Epithelial cell of esophagus (primary cell): ENCODE measurements around the gene BCL6.
A peak's percentile ranks its signal among the peaks of the same experiment; 100 is the strongest.

Experiments
- DNase-seq: peaks from one replicate; pipeline ENCODE4 v3.0.0; 2010; ENCODE audit warnings: low read depth
- H3K4me3 ChIP-seq: 2 replicates; pipeline ENCODE4 v1.5.1; 2011; ENCODE audit warnings: mild to moderate bottlenecking, low read length, control low read depth
- TF ChIP-seq, protein P1 (sequence below): IDR thresholded peaks from 2 replicates; pipeline ENCODE4 v1.5.1; 2011; ENCODE audit warnings: low read depth, mild to moderate bottlenecking, low read length, control low read depth, inconsistent platforms; ENCODE audit not compliant: insufficient read depth; ENCODE audit errors: missing control alignments

The BCL6 gene

DNA sequence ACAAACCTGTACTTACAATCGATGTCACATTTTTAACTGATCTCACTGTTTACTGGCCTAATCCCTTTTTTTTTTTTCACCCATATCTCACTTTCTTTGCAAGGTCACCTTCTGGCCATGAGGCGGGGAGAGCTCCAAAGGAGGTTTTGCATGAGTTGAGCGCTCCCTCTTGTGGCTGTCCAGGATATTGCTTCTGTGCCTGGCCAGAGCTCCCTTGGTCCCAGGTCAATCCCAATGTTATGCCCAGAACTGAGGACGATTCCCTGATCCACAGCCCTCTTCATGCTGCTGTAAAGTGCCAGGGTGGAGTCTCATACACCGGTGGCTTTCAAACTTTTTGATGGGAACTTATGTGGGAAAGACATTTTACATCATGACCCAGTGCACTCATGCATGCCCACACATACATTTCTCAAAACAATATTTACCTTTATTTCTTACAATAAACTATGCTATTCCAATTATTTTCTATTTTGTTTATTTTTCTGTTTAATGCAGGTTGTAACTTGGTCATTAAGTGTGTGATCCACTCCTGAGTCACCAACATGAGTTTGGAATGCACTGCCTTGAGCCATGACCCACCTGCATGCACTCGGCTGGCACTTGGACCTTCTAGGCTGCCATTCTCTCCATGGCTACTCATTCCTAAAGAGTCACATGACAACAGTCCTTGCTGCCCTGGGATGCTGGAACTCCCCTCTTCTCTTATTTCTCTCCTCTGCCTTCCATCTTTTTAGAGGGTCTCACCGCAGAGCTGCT, 65.5 kb downstream of the BCL6 start:
- TF ChIP-seq, protein P1, sequence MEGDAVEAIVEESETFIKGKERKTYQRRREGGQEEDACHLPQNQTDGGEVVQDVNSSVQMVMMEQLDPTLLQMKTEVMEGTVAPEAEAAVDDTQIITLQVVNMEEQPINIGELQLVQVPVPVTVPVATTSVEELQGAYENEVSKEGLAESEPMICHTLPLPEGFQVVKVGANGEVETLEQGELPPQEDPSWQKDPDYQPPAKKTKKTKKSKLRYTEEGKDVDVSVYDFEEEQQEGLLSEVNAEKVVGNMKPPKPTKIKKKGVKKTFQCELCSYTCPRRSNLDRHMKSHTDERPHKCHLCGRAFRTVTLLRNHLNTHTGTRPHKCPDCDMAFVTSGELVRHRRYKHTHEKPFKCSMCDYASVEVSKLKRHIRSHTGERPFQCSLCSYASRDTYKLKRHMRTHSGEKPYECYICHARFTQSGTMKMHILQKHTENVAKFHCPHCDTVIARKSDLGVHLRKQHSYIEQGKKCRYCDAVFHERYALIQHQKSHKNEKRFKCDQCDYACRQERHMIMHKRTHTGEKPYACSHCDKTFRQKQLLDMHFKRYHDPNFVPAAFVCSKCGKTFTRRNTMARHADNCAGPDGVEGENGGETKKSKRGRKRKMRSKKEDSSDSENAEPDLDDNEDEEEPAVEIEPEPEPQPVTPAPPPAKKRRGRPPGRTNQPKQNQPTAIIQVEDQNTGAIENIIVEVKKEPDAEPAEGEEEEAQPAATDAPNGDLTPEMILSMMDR = peak; percentile 98
- DNase-seq = peak; percentile 63

DNA sequence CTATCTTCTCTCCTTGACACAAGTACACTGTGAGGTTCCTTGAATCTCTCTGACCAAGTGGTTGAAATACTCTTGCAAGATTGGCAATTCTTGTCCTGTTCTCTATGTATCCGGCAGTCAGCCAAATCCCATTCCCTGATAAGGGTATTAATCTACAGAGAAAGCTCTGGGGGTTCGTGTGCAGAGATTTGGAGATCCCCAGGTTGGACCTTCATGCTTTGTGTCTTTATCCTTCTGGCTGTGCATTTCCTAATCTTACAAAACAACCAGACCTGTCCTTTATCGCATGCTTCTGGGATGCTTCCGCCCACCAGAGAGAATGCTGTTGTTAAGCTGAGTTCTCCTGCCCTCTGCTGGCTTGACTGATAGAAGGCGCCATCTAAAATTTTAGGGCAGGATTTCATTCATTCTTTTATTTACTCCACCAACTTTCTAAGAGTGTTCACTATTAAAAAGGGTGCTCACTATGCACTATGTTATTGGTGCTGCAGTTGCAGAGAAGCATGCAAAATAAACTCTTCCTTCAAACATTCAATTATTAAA, 66.5 kb downstream of the BCL6 start:
- H3K4me3 ChIP-seq = no peak overlapping the region
- TF ChIP-seq, protein P1 = peak; percentile 72
- peak; percentile 63 for DNase-seq

More for the DNA sequence above, 65.5 kb downstream of the BCL6 start:
- H3K4me3 ChIP-seq = no peak overlapping the region

DNA sequence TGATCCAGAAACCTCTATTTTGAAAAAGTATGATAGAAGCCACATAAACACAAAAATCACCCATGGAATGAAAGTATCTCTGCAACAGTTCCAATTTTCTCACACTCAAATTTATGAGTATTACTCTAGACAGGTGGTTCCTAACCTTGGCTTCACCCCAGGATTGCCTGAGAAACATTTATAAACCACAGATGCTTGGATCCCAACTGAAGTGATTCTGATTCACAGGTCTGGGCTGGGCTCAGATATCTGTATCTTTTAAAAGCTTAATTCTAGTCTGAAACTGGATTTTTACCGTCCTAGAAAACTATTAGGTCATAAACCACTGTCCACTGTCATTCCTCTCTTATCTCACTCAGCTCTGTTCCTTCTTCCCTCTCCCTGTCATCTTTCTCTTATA, 67.7 kb downstream of the BCL6 start:
- DNase-seq = no peak
- TF ChIP-seq, protein P1 = no peak
- H3K4me3 ChIP-seq = no peak overlapping the region

DNA sequence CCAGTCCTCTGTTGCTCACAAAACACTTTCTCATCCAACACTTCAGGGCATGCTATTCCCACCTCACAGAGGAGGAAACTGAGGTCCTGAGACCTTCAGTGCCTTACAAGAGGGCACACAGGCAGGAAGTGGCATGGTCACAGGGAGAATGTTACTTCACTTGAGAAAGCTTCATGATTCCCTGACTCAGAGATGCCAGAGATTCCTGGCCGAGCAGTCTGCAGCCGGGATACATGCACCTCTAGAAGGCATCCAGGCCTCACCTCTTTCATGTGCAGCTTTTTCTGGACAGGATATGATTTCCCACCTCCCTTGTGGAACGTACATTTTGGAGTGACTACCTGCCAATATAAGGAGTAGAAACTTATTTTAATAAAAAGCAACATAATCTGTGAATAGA, 72.3 kb downstream of the BCL6 start:
- DNase-seq = peak; percentile 7
- H3K4me3 ChIP-seq = no peak overlapping the region
- TF ChIP-seq, protein P1 = no peak
